ENCODE measurements around the gene ACAT1.

GRCh38 chr11:108084811-108085210 is 36.6 kb upstream of the ACAT1 start:
- TF ChIP-seq EZH2 (IDR thresholded peaks at IDR 0.05; ENCODE audit: low read length), result no peak
- TF ChIP-seq, protein P1, sequence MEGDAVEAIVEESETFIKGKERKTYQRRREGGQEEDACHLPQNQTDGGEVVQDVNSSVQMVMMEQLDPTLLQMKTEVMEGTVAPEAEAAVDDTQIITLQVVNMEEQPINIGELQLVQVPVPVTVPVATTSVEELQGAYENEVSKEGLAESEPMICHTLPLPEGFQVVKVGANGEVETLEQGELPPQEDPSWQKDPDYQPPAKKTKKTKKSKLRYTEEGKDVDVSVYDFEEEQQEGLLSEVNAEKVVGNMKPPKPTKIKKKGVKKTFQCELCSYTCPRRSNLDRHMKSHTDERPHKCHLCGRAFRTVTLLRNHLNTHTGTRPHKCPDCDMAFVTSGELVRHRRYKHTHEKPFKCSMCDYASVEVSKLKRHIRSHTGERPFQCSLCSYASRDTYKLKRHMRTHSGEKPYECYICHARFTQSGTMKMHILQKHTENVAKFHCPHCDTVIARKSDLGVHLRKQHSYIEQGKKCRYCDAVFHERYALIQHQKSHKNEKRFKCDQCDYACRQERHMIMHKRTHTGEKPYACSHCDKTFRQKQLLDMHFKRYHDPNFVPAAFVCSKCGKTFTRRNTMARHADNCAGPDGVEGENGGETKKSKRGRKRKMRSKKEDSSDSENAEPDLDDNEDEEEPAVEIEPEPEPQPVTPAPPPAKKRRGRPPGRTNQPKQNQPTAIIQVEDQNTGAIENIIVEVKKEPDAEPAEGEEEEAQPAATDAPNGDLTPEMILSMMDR (optimal IDR thresholded peaks at IDR 0.05 in 1 of 3, IDR thresholded peaks at IDR 0.05 in 1 of 3, conservative IDR thresholded peaks at IDR 0.05 in 1 of 3; ENCODE audit: extremely low read depth in 1 of 3, insufficient read depth in 2 of 3, low read length in 3 of 3), result no peak
